ENCODE measurements around the gene STXBP4. TPM values are rescaled to one million over a fixed set of nuclear protein-coding genes. Genes with fewer than 3 reads are reported as not detected.

STXBP4 gene
- total RNA-seq, 1 experiment from 2014 or later = 13.6 TPM

GRCh38 chr17:55219934-55220333, 251.4 kb downstream of the STXBP4 start:
- BruUV-seq (replicated peaks) = no TSS peak
- no peak for TF ChIP-seq YY1 (IDR thresholded peaks at IDR 0.05; ENCODE audit: extremely low read depth, insufficient replicate concordance, low read depth, low read length)
- no peak for TF ChIP-seq CBX3 (IDR thresholded peaks at IDR 0.05; ENCODE audit: low read depth)
- TF ChIP-seq ZNF274 (IDR thresholded peaks at IDR 0.05; ENCODE audit: low read depth, low read length) = no peak
- TF ChIP-seq FOSL1 (IDR thresholded peaks at IDR 0.05; ENCODE audit: low read depth) = no peak
- TF ChIP-seq RAD21 (IDR thresholded peaks at IDR 0.05; ENCODE audit: low read depth) = no peak
- TF ChIP-seq POLR2A (IDR thresholded peaks at IDR 0.05; ENCODE audit: borderline replicate concordance, extremely low read depth, insufficient read depth, insufficient read length) = no peak
- TF ChIP-seq, protein P1, sequence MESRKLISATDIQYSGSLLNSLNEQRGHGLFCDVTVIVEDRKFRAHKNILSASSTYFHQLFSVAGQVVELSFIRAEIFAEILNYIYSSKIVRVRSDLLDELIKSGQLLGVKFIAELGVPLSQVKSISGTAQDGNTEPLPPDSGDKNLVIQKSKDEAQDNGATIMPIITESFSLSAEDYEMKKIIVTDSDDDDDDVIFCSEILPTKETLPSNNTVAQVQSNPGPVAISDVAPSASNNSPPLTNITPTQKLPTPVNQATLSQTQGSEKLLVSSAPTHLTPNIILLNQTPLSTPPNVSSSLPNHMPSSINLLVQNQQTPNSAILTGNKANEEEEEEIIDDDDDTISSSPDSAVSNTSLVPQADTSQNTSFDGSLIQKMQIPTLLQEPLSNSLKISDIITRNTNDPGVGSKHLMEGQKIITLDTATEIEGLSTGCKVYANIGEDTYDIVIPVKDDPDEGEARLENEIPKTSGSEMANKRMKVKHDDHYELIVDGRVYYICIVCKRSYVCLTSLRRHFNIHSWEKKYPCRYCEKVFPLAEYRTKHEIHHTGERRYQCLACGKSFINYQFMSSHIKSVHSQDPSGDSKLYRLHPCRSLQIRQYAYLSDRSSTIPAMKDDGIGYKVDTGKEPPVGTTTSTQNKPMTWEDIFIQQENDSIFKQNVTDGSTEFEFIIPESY (IDR thresholded peaks at IDR 0.05; ENCODE audit: extremely low read depth, insufficient replicate concordance, low read length) = no peak
- TF ChIP-seq ATF3 (IDR thresholded peaks at IDR 0.05) = no peak
- no peak for TF ChIP-seq ZFX (IDR thresholded peaks at IDR 0.05)
- no peak for TF ChIP-seq EZH2 (IDR thresholded peaks at IDR 0.05)
- TF ChIP-seq EGR1 (IDR thresholded peaks at IDR 0.05; ENCODE audit: low read depth) = no peak
- no peak for TF ChIP-seq EZH2phosphoT487 (IDR thresholded peaks at IDR 0.05; ENCODE audit: borderline replicate concordance)
- no peak for TF ChIP-seq SIN3A (IDR thresholded peaks at IDR 0.05; ENCODE audit: low read depth)
- no peak for TF ChIP-seq TCF7L2 (IDR thresholded peaks at IDR 0.05; ENCODE audit: borderline replicate concordance, extremely low read depth, insufficient read depth, insufficient read length)
- no peak overlapping the region for H2AFZ ChIP-seq (ENCODE audit: low read depth, low read length, poor library complexity, severe bottlenecking)
- H3K27ac ChIP-seq (ENCODE audit: low read depth, low read length) = no peak overlapping the region
- no peaks in the 10 kb centered on the region for H3K79me2 ChIP-seq (ENCODE audit: insufficient read depth, low read length)
- H3K36me3 ChIP-seq (ENCODE audit: control insufficient read depth in 1 of 2, insufficient read depth in 2 of 2, low read length in 2 of 2) = no peaks in the 10 kb centered on the region
- no peaks in the 10 kb centered on the region for H3K9me3 ChIP-seq (ENCODE audit: control insufficient read depth in 1 of 2, insufficient read depth in 1 of 2, low read depth in 1 of 2, low read length in 2 of 2)
- no peak for DNase-seq (ENCODE audit: low read depth, low spot score)
- H3K27me3 ChIP-seq (ENCODE audit: insufficient read depth, low read length) = peaks cover 4% of the 10 kb centered on the region
- no peak overlapping the region for H3K4me3 ChIP-seq (replicated peaks in 1 of 2; ENCODE audit: low read depth in 1 of 2, low read length in 2 of 2)
- POLR2A ChIA-PET = no interaction called here
- H3K4me1 ChIP-seq (ENCODE audit: control insufficient read depth in 1 of 2, insufficient read depth in 2 of 2, low read length in 2 of 2) = no peaks in the 10 kb centered on the region
- no peak overlapping the region for H3K4me2 ChIP-seq (ENCODE audit: low read length)
- no peak overlapping the region for H3K9ac ChIP-seq (ENCODE audit: low read length)
- CTCF ChIA-PET = no interaction called here
- H3K9me2 ChIP-seq (ENCODE audit: insufficient read depth) = no peaks in the 10 kb centered on the region
- no peaks in the 10 kb centered on the region for H4K20me1 ChIP-seq (ENCODE audit: insufficient read depth)
- no peak for ATAC-seq
- RAD21 ChIA-PET (ENCODE audit: low non-redundant PET in 1 of 2, low total read pairs in 2 of 2, uncharacterized antibody in 2 of 2, unreplicated experiment in 2 of 2) = no interaction called here
- intact Hi-C loops (cut with micrococcal nuclease) = no loop called here

Other genes starting within 250 kb of the STXBP4 start
- gene TOM1L1, start 67.9 kb upstream of the STXBP4 start, total RNA-seq (2021; ENCODE audit: unreplicated experiment) = 70.8 TPM
- gene COX11, start 111 bp upstream of the STXBP4 start, total RNA-seq (2021; ENCODE audit: unreplicated experiment) = 62.9 TPM